ENCODE data around the gene ATP10A. TPM values are rescaled to one million over a fixed set of nuclear protein-coding genes. Genes with fewer than 3 reads are reported as not detected.

The ATP10A gene
- total RNA-seq, 1 experiment from 2014 or later, result 2.1 TPM

DNA sequence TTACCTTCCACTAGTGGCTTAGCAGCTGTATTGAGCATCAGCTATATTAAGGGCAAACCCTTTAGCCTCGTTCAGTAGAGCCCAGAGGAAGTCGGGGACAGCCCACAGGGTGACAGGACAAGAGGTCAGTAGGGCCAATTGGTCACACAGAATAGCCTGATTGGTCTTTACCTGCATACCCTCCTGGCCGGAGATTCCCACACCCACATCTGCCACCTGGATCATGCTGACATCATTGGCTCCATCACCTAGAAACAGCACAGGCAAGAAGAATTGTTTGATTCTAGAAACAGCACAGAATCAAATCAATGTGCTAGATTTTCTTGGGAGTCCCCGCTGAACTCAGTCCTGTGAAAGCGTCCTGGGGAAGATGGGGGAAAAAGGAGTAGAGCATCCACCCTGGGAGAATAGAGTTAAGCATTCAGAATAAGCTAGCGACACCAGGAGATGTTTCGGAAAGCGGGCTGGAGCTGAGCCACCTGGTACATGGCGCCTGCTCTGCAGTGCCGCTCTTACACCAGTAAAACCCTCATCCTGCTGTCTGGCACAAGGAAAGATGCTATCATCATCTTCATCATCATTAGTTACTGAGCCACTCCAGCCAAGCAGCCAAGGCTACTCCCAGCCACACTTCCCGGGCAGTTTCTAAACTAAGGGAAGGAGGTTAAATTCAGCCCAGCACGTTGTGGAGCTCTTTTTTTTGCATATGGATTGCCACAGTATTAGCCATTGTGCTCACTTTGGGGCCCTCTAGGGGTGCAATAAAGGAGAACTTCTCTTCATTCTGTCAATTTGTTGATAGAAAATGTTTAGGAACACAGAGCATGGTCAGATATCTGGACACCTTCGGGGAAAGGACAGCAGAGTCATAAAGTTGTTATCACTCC is 171.3 kb downstream of the ATP10A start:
- ATAC-seq (peak; percentile 25; the same call in 1 of the 2 replicates), DNase-seq (ENCODE audit: low spot score) (no peak)
- Mint-ChIP-seq H3K27ac (no peak overlapping the region), H3K4me3 (no peak overlapping the region), H3K27me3 (ENCODE audit: low read depth) (no peaks in the 10 kb centered on the region), H3K4me1 (peaks cover 31% of the 10 kb centered on the region), H3K9me3 (no peaks in the 10 kb centered on the region), H3K36me3 (no peaks in the 10 kb centered on the region)
- TF ChIP-seq, protein P1, sequence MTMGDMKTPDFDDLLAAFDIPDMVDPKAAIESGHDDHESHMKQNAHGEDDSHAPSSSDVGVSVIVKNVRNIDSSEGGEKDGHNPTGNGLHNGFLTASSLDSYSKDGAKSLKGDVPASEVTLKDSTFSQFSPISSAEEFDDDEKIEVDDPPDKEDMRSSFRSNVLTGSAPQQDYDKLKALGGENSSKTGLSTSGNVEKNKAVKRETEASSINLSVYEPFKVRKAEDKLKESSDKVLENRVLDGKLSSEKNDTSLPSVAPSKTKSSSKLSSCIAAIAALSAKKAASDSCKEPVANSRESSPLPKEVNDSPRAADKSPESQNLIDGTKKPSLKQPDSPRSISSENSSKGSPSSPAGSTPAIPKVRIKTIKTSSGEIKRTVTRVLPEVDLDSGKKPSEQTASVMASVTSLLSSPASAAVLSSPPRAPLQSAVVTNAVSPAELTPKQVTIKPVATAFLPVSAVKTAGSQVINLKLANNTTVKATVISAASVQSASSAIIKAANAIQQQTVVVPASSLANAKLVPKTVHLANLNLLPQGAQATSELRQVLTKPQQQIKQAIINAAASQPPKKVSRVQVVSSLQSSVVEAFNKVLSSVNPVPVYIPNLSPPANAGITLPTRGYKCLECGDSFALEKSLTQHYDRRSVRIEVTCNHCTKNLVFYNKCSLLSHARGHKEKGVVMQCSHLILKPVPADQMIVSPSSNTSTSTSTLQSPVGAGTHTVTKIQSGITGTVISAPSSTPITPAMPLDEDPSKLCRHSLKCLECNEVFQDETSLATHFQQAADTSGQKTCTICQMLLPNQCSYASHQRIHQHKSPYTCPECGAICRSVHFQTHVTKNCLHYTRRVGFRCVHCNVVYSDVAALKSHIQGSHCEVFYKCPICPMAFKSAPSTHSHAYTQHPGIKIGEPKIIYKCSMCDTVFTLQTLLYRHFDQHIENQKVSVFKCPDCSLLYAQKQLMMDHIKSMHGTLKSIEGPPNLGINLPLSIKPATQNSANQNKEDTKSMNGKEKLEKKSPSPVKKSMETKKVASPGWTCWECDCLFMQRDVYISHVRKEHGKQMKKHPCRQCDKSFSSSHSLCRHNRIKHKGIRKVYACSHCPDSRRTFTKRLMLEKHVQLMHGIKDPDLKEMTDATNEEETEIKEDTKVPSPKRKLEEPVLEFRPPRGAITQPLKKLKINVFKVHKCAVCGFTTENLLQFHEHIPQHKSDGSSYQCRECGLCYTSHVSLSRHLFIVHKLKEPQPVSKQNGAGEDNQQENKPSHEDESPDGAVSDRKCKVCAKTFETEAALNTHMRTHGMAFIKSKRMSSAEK (CRISPR knock-in tag; IDR thresholded peaks at IDR 0.05; ENCODE audit: borderline replicate concordance), result no peak
- TF ChIP-seq ZNF121 (CRISPR knock-in tag; IDR thresholded peaks at IDR 0.05), result no peak
- TF ChIP-seq, protein P2, sequence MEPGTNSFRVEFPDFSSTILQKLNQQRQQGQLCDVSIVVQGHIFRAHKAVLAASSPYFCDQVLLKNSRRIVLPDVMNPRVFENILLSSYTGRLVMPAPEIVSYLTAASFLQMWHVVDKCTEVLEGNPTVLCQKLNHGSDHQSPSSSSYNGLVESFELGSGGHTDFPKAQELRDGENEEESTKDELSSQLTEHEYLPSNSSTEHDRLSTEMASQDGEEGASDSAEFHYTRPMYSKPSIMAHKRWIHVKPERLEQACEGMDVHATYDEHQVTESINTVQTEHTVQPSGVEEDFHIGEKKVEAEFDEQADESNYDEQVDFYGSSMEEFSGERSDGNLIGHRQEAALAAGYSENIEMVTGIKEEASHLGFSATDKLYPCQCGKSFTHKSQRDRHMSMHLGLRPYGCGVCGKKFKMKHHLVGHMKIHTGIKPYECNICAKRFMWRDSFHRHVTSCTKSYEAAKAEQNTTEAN (CRISPR knock-in tag; IDR thresholded peaks at IDR 0.05), result no peak
- TF ChIP-seq, protein P3, sequence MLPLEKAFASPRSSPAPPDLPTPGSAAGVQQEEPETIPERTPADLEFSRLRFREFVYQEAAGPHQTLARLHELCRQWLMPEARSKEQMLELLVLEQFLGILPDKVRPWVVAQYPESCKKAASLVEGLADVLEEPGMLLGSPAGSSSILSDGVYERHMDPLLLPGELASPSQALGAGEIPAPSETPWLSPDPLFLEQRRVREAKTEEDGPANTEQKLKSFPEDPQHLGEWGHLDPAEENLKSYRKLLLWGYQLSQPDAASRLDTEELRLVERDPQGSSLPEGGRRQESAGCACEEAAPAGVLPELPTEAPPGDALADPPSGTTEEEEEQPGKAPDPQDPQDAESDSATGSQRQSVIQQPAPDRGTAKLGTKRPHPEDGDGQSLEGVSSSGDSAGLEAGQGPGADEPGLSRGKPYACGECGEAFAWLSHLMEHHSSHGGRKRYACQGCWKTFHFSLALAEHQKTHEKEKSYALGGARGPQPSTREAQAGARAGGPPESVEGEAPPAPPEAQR (CRISPR knock-in tag; IDR thresholded peaks at IDR 0.05), result no peak
- TF ChIP-seq, protein P4, sequence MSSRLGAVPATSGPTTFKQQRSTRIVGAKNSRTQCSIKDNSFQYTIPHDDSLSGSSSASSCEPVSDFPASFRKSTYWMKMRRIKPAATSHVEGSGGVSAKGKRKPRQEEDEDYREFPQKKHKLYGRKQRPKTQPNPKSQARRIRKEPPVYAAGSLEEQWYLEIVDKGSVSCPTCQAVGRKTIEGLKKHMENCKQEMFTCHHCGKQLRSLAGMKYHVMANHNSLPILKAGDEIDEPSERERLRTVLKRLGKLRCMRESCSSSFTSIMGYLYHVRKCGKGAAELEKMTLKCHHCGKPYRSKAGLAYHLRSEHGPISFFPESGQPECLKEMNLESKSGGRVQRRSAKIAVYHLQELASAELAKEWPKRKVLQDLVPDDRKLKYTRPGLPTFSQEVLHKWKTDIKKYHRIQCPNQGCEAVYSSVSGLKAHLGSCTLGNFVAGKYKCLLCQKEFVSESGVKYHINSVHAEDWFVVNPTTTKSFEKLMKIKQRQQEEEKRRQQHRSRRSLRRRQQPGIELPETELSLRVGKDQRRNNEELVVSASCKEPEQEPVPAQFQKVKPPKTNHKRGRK (CRISPR knock-in tag; IDR thresholded peaks at IDR 0.05; ENCODE audit: borderline replicate concordance), result no peak
- TF ChIP-seq, protein P5, sequence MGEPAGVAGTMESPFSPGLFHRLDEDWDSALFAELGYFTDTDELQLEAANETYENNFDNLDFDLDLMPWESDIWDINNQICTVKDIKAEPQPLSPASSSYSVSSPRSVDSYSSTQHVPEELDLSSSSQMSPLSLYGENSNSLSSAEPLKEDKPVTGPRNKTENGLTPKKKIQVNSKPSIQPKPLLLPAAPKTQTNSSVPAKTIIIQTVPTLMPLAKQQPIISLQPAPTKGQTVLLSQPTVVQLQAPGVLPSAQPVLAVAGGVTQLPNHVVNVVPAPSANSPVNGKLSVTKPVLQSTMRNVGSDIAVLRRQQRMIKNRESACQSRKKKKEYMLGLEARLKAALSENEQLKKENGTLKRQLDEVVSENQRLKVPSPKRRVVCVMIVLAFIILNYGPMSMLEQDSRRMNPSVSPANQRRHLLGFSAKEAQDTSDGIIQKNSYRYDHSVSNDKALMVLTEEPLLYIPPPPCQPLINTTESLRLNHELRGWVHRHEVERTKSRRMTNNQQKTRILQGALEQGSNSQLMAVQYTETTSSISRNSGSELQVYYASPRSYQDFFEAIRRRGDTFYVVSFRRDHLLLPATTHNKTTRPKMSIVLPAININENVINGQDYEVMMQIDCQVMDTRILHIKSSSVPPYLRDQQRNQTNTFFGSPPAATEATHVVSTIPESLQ (CRISPR knock-in tag; IDR thresholded peaks at IDR 0.05), result no peak
- ChIA-PET POLR2A (no interaction called here), CTCF (interaction anchor here (0.5 to 2.0 kb wide), 38 partner anchors 8 to 295 kb away, joined by 3 to 52 read pairs (median 4); no protein-coding TSS in a partner anchor)

DNA sequence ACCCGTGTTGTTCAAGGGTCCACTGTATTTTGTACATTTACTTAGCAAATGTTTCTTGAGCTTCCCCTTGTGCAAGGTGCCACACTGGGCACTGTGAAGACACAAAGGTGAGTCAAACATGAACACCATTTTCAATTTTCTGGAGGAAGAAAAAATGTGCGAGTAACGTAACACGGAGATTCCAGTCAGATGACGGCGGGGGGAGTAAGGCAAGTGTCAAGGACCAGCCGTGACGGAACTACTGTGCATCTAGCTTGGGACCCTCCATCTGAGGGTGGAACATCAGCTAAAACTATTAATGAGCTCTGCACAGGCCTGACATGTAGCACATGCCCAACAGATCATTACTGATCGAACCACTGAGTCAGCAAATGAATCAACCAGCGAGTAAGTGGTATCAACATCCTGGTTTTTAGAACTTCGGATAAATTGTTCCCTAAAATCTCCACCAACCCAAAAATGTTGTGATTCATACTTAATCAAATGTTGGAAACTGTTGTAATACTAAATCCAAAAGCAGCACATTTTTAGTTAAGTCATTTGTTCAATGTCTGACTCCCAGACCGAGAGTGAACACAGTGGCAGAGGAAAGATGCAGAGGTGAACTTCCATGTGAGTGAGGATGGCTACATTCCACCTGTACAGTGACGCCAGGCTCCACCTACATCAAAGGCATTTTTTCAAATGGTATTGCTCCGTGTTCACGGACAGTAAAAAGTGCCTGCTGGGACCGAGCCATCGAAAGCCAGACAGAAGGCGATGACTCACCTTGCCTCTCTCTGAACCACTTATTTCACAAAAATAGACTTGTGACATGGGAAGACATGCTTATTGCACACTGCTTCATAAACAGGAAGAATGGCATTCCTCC is 172.2 kb downstream of the ATP10A start:
- Mint-ChIP-seq H3K27ac (no peak overlapping the region), H3K9me3 (no peaks in the 10 kb centered on the region), H3K4me3 (no peak overlapping the region), H3K27me3 (ENCODE audit: low read depth) (no peaks in the 10 kb centered on the region), H3K4me1 (peaks cover 23% of the 10 kb centered on the region), H3K36me3 (no peaks in the 10 kb centered on the region)
- TF ChIP-seq ZNF416 (CRISPR knock-in tag; IDR thresholded peaks at IDR 0.05), result no peak
- TF ChIP-seq, protein P6, sequence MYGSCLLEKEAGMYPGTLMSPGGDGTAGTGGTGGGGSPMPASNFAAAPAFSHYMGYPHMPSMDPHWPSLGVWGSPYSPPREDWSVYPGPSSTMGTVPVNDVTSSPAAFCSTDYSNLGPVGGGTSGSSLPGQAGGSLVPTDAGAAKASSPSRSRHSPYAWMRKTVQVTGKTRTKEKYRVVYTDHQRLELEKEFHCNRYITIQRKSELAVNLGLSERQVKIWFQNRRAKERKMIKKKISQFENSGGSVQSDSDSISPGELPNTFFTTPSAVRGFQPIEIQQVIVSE (CRISPR knock-in tag; IDR thresholded peaks at IDR 0.05; ENCODE audit: borderline replicate concordance), result no peak
- ChIA-PET POLR2A (no interaction called here), CTCF (interaction anchor here (0.8 to 4.2 kb wide), 10 partner anchors 35 to 184 kb away, joined by 3 to 110 read pairs (median 4); no protein-coding TSS in a partner anchor)
- DNase-seq (ENCODE audit: low spot score) (no peak), ATAC-seq (no peak)

Measured in WTC11 (cell line).